H9 (cell line): Measurements from ENCODE around the gene MGAT2. TPM values are rescaled to one million over a fixed set of nuclear protein-coding genes. Genes with fewer than 3 reads are reported as not detected.

ENCODE experiments used
- DNase-seq: peaks from one replicate; pipeline ENCODE4 v3.0.0-alpha.2; 2017
- H2AFZ ChIP-seq: one replicate; pipeline ENCODE4 v1.6.1; 2013; ENCODE audit warnings: mild to moderate bottlenecking, low read length, control low read depth, moderate library complexity
- H2AK5ac ChIP-seq: 2 replicates; pipeline ENCODE4 v1.6.1; 2013; ENCODE audit warnings: low read length, control low read depth, mixed read lengths; ENCODE audit not compliant: insufficient read length
- H2BK120ac ChIP-seq: one replicate; pipeline ENCODE4 v1.6.1; 2013; ENCODE audit warnings: low read depth, mild to moderate bottlenecking, low read length, control low read depth, inconsistent platforms; ENCODE audit not compliant: poor library complexity, severe bottlenecking
- H2BK12ac ChIP-seq: 2 replicates; pipeline ENCODE4 v1.6.1; 2013; ENCODE audit warnings: low read length, control low read depth, mixed read lengths, low read depth; ENCODE audit not compliant: insufficient read length
- H2BK15ac ChIP-seq: 2 replicates; pipeline ENCODE4 v1.6.1; 2013; ENCODE audit warnings: low read depth, low read length, control low read depth
- H2BK20ac ChIP-seq: one replicate; pipeline ENCODE4 v1.6.1; 2013; ENCODE audit warnings: low read depth, mild to moderate bottlenecking, low read length, control low read depth, inconsistent platforms; ENCODE audit not compliant: poor library complexity, severe bottlenecking
- H2BK5ac ChIP-seq: 2 replicates; pipeline ENCODE4 v1.6.1; 2013; ENCODE audit warnings: low read length, control low read depth, mixed read lengths; ENCODE audit not compliant: insufficient read length
- H3K14ac ChIP-seq: 2 replicates; pipeline ENCODE4 v1.6.1; 2013; ENCODE audit warnings: low read length, control low read depth; ENCODE audit not compliant: insufficient read depth
- H3K18ac ChIP-seq: 2 replicates; pipeline ENCODE4 v1.6.1; 2013; ENCODE audit warnings: low read depth, mild to moderate bottlenecking, mixed read lengths, low read length, control low read depth; ENCODE audit not compliant: insufficient read length
- H3K23ac ChIP-seq: 2 replicates; pipeline ENCODE4 v1.6.1; 2013; ENCODE audit warnings: low read length, control low read depth, mixed read lengths, low read depth; ENCODE audit not compliant: insufficient read length
- H3K23me2 ChIP-seq: 2 replicates; pipeline ENCODE4 v1.6.1; 2013; ENCODE audit warnings: low read depth, mild to moderate bottlenecking, mixed read lengths, low read length, control low read depth; ENCODE audit not compliant: insufficient read length, poor library complexity, severe bottlenecking
- H3K27ac ChIP-seq: 2 replicates; pipeline ENCODE4 v1.5.1; 2013; ENCODE audit warnings: low read length, control low read depth, mixed read lengths, low read depth; ENCODE audit not compliant: insufficient read length
- H3K27me3 ChIP-seq: 2 replicates; pipeline ENCODE4 v1.6.1; 2013; ENCODE audit warnings: low read length, control low read depth, inconsistent platforms; ENCODE audit not compliant: insufficient read depth
- H3K4ac ChIP-seq: 2 replicates; pipeline ENCODE4 v1.6.1; 2013; ENCODE audit warnings: low read depth, mild to moderate bottlenecking, control low read depth, inconsistent platforms, low read length, moderate library complexity
- H3K4me1 ChIP-seq: 2 replicates; pipeline ENCODE4 v1.6.1; 2013; ENCODE audit warnings: low read length, control low read depth, inconsistent platforms; ENCODE audit not compliant: insufficient read depth
- H3K4me2 ChIP-seq: 2 replicates; pipeline ENCODE4 v1.6.1; 2013; ENCODE audit warnings: low read length, control low read depth, mixed read lengths; ENCODE audit not compliant: insufficient read length, insufficient read depth
- H3K56ac ChIP-seq: 2 replicates; pipeline ENCODE4 v1.6.1; 2013; ENCODE audit warnings: low read depth, mild to moderate bottlenecking, mixed read lengths, low read length, control low read depth; ENCODE audit not compliant: insufficient read length
- H3K79me1 ChIP-seq: 2 replicates; pipeline ENCODE4 v1.6.1; 2013; ENCODE audit warnings: low read depth, mild to moderate bottlenecking, moderate library complexity, low read length, control low read depth, inconsistent platforms; ENCODE audit not compliant: insufficient read depth, poor library complexity, severe bottlenecking
- H3K79me2 ChIP-seq: 2 replicates; pipeline ENCODE4 v1.6.1; 2013; ENCODE audit warnings: low read length, control low read depth, inconsistent platforms; ENCODE audit not compliant: insufficient read depth
- H3K9ac ChIP-seq: 2 replicates; pipeline ENCODE4 v1.6.1; 2013; ENCODE audit warnings: low read length, control low read depth, mixed read lengths; ENCODE audit not compliant: insufficient read length; ENCODE audit errors: extremely low read depth
- H3K9me3 ChIP-seq: one replicate; pipeline ENCODE4 v1.6.1; 2013; ENCODE audit warnings: low read depth, low read length, inconsistent platforms; ENCODE audit not compliant: control insufficient read depth
- H3T11ph ChIP-seq: one replicate; pipeline ENCODE4 v1.6.1; 2013; ENCODE audit warnings: mild to moderate bottlenecking, low read length, control low read depth, inconsistent platforms
- H4K20me1 ChIP-seq: one replicate; pipeline ENCODE4 v1.6.1; 2013; ENCODE audit not compliant: control insufficient read depth, insufficient read length, insufficient read depth
- H4K5ac ChIP-seq: 2 replicates; pipeline ENCODE4 v1.6.1; 2013; ENCODE audit warnings: low read depth, mild to moderate bottlenecking, mixed read lengths, low read length, control low read depth; ENCODE audit not compliant: insufficient read length
- H4K8ac ChIP-seq: replicated peaks from 2 replicates; pipeline ENCODE4 v1.6.1; 2013; ENCODE audit warnings: low read length, control low read depth, mixed read lengths, low read depth; ENCODE audit not compliant: insufficient read length
- H4K91ac ChIP-seq: 2 replicates; pipeline ENCODE4 v1.6.1; 2013; ENCODE audit warnings: low read depth, mild to moderate bottlenecking, moderate library complexity, mixed read lengths, low read length, control low read depth; ENCODE audit not compliant: insufficient read length
- H3K27ac Mint-ChIP-seq, 3 experiments: 2 replicates in 2 of 3; 3 replicates in 1 of 3; pipeline ENCODE4 v1.8.0; 2020 to 2021; ENCODE audit warnings: mixed read lengths in 3 of 3, mild to moderate bottlenecking in 1 of 3, moderate library complexity in 1 of 3
- H3K27me3 Mint-ChIP-seq: 2 replicates; pipeline ENCODE4 v1.8.0; 2021; ENCODE audit warnings: low read depth, mild to moderate bottlenecking, moderate library complexity, mixed read lengths
- H3K36me3 Mint-ChIP-seq, 3 experiments: 2 replicates in 2 of 3; 3 replicates in 1 of 3; pipeline ENCODE4 v1.8.0; 2020 to 2021; ENCODE audit warnings: low read depth in 3 of 3, mixed read lengths in 3 of 3; ENCODE audit not compliant: insufficient read depth in 1 of 3
- H3K4me1 Mint-ChIP-seq, 2 experiments: 2 replicates each; pipeline ENCODE4 v1.8.0; 2020; ENCODE audit warnings: mixed read lengths in 2 of 2
- H3K4me3 Mint-ChIP-seq, 2 experiments: 2 replicates in 1 of 2; 3 replicates in 1 of 2; pipeline ENCODE4 v1.8.0; 2020 to 2021; ENCODE audit warnings: mild to moderate bottlenecking in 2 of 2, mixed read lengths in 2 of 2, moderate library complexity in 1 of 2
- H3K9me3 Mint-ChIP-seq, 2 experiments: 2 replicates in 1 of 2; 3 replicates in 1 of 2; pipeline ENCODE4 v1.8.0; 2020; ENCODE audit warnings: mild to moderate bottlenecking in 2 of 2, mixed read lengths in 2 of 2, moderate library complexity in 1 of 2
- CTCF ChIP-seq: fragments of 200-600 bp; sonication (generic); conservative IDR thresholded peaks from 3 replicates; pipeline ENCODE4 v1.8.0; 2021; ENCODE audit warnings: antibody characterized with exemption, mild to moderate bottlenecking
- whole genome bisulfite sequencing: extraction: QIAGEN DNeasy Blood & Tissue Kit; methylation state at CpG from one replicate; pipeline ENCODE4 v1.1.7; 2013; ENCODE audit warnings: missing lambda C conversion rate, low lambda C conversion rate, mixed read lengths; ENCODE audit not compliant: insufficient read length; ENCODE audit errors: extremely low coverage; 5-methylcytosine and 5-hydroxymethylcytosine counted together
- total RNA-seq: library from RNA; stranded (reverse); gene quantifications from 2 replicates; pipeline ENCODE4 v1.2.1, GENCODE V29; 2021

Gene MGAT2
- total RNA-seq, 1 experiment from 2014 or later = 24.5 TPM

GRCh38 chr14:49598189-49598484 lies 22.5 kb upstream of the MGAT2 start:
- no peak overlapping the region for H3K4ac ChIP-seq
- peak overlapping the region; percentile 95 to 99 (median 96) for H3K27ac Mint-ChIP-seq
- H3K79me2 ChIP-seq = no peaks in the 10 kb centered on the region; the same call in 1 of the 2 replicates
- H3K9me3 ChIP-seq = no peaks in the 10 kb centered on the region
- no peak overlapping the region for H4K5ac ChIP-seq
- H3K27me3 Mint-ChIP-seq = peaks cover 4% of the 10 kb centered on the region; the same call in 1 of the 2 replicates
- H3K9me3 Mint-ChIP-seq = no peaks in the 10 kb centered on the region; a peak in 1 of 5 replicates
- H3T11ph ChIP-seq = no peak overlapping the region
- no peak overlapping the region for H2BK15ac ChIP-seq
- no peak overlapping the region for H4K91ac ChIP-seq
- WGBS = no CpG with 5 or more reads among the region's 15 CpGs
- H2BK12ac ChIP-seq = no peak overlapping the region
- H3K9ac ChIP-seq = peak overlapping the region; percentile 96
- no peak for DNase-seq
- H3K14ac ChIP-seq = no peak overlapping the region
- H3K27me3 ChIP-seq = no peaks in the 10 kb centered on the region; the same call in 1 of the 2 replicates
- H2BK120ac ChIP-seq = no peak overlapping the region
- H2AFZ ChIP-seq = no peak overlapping the region
- H3K18ac ChIP-seq = peak overlapping the region; percentile 94
- peaks cover 9 to 18% of the 10 kb centered on the region in 2 experiments for H3K4me1 Mint-ChIP-seq
- H3K23ac ChIP-seq = no peak overlapping the region
- H4K20me1 ChIP-seq = no peaks in the 10 kb centered on the region
- no peak for TF ChIP-seq CTCF
- no peak overlapping the region for H2BK20ac ChIP-seq
- H3K4me1 ChIP-seq = no peaks in the 10 kb centered on the region
- H3K79me1 ChIP-seq = no peaks in the 10 kb centered on the region
- H2AK5ac ChIP-seq = no peak overlapping the region
- no peak overlapping the region for H3K56ac ChIP-seq
- peak overlapping the region; percentile 41 for H3K27ac ChIP-seq
- peak overlapping the region; percentile 64 for H3K4me2 ChIP-seq
- H3K4me3 Mint-ChIP-seq = peak overlapping the region; percentile 87 to 97
- peaks cover 12% of the 10 kb centered on the region for H3K23me2 ChIP-seq
- H3K36me3 Mint-ChIP-seq = peaks cover 0 to 13% (median 4%) of the 10 kb centered on the region in 3 experiments; a peak in 5 of 7 replicates
- no peak overlapping the region for H2BK5ac ChIP-seq
- no peak overlapping the region for H4K8ac ChIP-seq
